Caco-2 (cell line): ENCODE results near the gene GCM1. TPM values are rescaled to one million over a fixed set of nuclear protein-coding genes. Genes with fewer than 3 reads are reported as not detected.

Experiments
- Bru-seq: library from RNA; stranded (reverse); fragments of 400-500 nt; gene quantifications from one replicate; lab custom pipeline; 2021; lab: Mats Ljungman, UMichigan
- BruChase-seq, 2 experiments: library from RNA; stranded (reverse); fragments of 400-500 nt; gene quantifications; one replicate each; lab custom pipeline; 2021; lab: Mats Ljungman, UMichigan
- BruUV-seq: library from RNA; stranded (reverse); fragments of 400-500 nt; replicated peaks from 2 replicates; lab custom pipeline; 2021; lab: Mats Ljungman, UMichigan
- CTCF ChIA-PET: fragments of 300-600 bp; sonication (Branson Sonifier 250); formaldehyde crosslinking; loops from one replicate; lab custom pipeline; 2022; ENCODE audit warnings: antibody characterized with exemption; lab: Charles Lee
- POLR2A ChIA-PET: fragments of 300-600 bp; sonication (Branson Sonifier 250); formaldehyde crosslinking; loops from one replicate; lab custom pipeline; 2022; ENCODE audit warnings: antibody characterized with exemption; lab: Charles Lee
- DNase-seq, 2 experiments: peaks; one replicate each; pipeline versions ENCODE4 v3.0.0 to v3.0.0-alpha.2; 2020 to 2022
- H3K27me3 ChIP-seq: replicated peaks from 2 replicates; pipeline ENCODE4 v1.6.0; 2011; ENCODE audit warnings: low read length; ENCODE audit not compliant: control insufficient read depth, insufficient read depth
- H3K36me3 ChIP-seq: 2 replicates; pipeline ENCODE4 v1.5.1; 2011; ENCODE audit warnings: low read length; ENCODE audit not compliant: control insufficient read depth, insufficient read depth
- H3K4me1 ChIP-seq: fragments of 250-450 bp; sonication (Bioruptor Pico); 2 replicates; pipeline ENCODE4 v1.5.1; 2020; ENCODE audit warnings: mild to moderate bottlenecking
- H3K4me3 ChIP-seq: 2 replicates; pipeline ENCODE4 v1.5.1; 2011; ENCODE audit warnings: low read depth, mild to moderate bottlenecking, control low read depth, low read length
- H3K9me3 ChIP-seq: fragments of 250-450 bp; sonication (Bioruptor Pico); 2 replicates; pipeline ENCODE4 v1.5.1; 2020; ENCODE audit warnings: mild to moderate bottlenecking, moderate library complexity
- H3K27ac Mint-ChIP-seq: one replicate; pipeline ENCODE4 v1.8.0; 2022; ENCODE audit warnings: mixed read lengths; ENCODE audit not compliant: unreplicated experiment
- H3K27me3 Mint-ChIP-seq: one replicate; pipeline ENCODE4 v1.8.0; 2022; ENCODE audit warnings: mixed read lengths; ENCODE audit not compliant: insufficient read depth, unreplicated experiment
- H3K36me3 Mint-ChIP-seq: one replicate; pipeline ENCODE4 v1.8.0; 2022; ENCODE audit warnings: mild to moderate bottlenecking, mixed read lengths; ENCODE audit not compliant: insufficient read depth, unreplicated experiment
- H3K4me1 Mint-ChIP-seq: one replicate; pipeline ENCODE4 v1.8.0; 2022; ENCODE audit warnings: low read depth, mixed read lengths; ENCODE audit not compliant: unreplicated experiment
- H3K4me3 Mint-ChIP-seq: one replicate; pipeline ENCODE4 v1.8.0; 2022; ENCODE audit warnings: mild to moderate bottlenecking, moderate library complexity, mixed read lengths; ENCODE audit not compliant: unreplicated experiment
- H3K9me3 Mint-ChIP-seq: one replicate; pipeline ENCODE4 v1.8.0; 2022; ENCODE audit warnings: mixed read lengths; ENCODE audit not compliant: unreplicated experiment
- intact Hi-C: fragments of 100-400 bp; cut with micrococcal nuclease; formaldehyde crosslinking; loops from one replicate; pipeline ENCODE4 v1.10.0; 2022; ENCODE audit not compliant: unreplicated experiment
- long read RNA-seq: library from polyadenylated mRNA; stranded (forward); transcript quantifications from one replicate; pipeline ENCODE4 v2.0.0, GENCODE V29; 2022
- total RNA-seq: library from RNA; stranded (reverse); gene quantifications from 2 replicates; pipeline ENCODE4 v1.2.3, GENCODE V29; 2022
- TF ChIP-seq, protein P1 (sequence below), 2 experiments: fragments of 200-600 bp in 1 of 2; IDR thresholded peaks; 1 replicate in 1 of 2; 2 replicates in 1 of 2; pipeline versions ENCODE4 v1.5.1 to v1.8.0; 2011 to 2022; ENCODE audit warnings: antibody characterized with exemption in 1 of 2, control low read depth in 1 of 2, inconsistent platforms in 1 of 2, low read depth in 1 of 2, low read length in 1 of 2, mild to moderate bottlenecking in 1 of 2, moderate library complexity in 1 of 2; ENCODE audit not compliant: insufficient read depth in 1 of 2, severe bottlenecking in 1 of 2, unreplicated experiment in 1 of 2

Gene GCM1, protein sequence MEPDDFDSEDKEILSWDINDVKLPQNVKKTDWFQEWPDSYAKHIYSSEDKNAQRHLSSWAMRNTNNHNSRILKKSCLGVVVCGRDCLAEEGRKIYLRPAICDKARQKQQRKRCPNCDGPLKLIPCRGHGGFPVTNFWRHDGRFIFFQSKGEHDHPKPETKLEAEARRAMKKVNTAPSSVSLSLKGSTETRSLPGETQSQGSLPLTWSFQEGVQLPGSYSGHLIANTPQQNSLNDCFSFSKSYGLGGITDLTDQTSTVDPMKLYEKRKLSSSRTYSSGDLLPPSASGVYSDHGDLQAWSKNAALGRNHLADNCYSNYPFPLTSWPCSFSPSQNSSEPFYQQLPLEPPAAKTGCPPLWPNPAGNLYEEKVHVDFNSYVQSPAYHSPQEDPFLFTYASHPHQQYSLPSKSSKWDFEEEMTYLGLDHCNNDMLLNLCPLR
- total RNA-seq = 0.79 and 1.1 TPM in 2 replicates
- percentile 32 among the genes with signal in this experiment for Bru-seq, nascent RNA
- BruChase-seq, experiment 1, labeled RNA remaining after a 2-hour chase = percentile 38 among the genes with signal in this experiment
- BruChase-seq, experiment 2, labeled RNA remaining after a 6-hour chase = percentile 26 among the genes with signal in this experiment
- long read RNA-seq, partial matches to known transcripts = 1 of 2 reads
- long read RNA-seq, other reads (novel, unspliced or antisense) = 1 of 2 reads

DNA sequence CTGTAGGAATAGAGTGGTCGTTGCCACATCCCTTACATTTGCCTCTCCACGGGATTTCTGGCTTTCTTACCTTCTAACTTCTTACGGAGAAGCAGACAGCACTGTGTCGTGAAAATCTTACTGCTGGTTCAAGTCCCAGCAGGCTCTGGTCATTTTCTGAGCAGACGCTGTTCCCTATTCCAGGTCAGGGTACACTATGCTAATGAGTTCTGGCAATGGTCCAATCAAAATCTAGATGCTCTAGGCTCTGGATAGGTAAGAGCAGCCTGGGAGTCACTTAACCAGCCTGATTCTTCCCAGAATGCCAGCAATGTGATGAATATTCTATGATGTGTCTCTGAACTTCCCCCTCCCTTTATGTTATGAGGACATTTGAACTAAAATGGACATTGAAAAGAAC is at the start of gene GCM1:
GCM1 (minus strand) TSS at position 158 of the 400 bp plus-strand sequence. CDS start 3,209 bp downstream, outside the sequence.
- Histone ChIP-seq H3K4me3 (no peak within 1 kb of the TSS), H3K9me3 (no peaks in the 10 kb centered on the region), H3K36me3 (no peaks in the 10 kb centered on the region), H3K27me3 (no peaks in the 10 kb centered on the region), H3K4me1 (no peaks in the 10 kb centered on the region)
- Mint-ChIP-seq H3K9me3 (no peaks in the 10 kb centered on the region), H3K4me1 (peaks cover 9% of the 10 kb centered on the region), H3K27me3 (no peaks in the 10 kb centered on the region), H3K4me3 (no peak within 1 kb of the TSS), H3K36me3 (peaks cover 9% of the 10 kb centered on the region), H3K27ac (no peak within 1 kb of the TSS)
- intact Hi-C loops = loop anchor here (5.0 kb wide), 1 partner anchor 36 kb away; no protein-coding TSS in a partner anchor
- CTCF ChIA-PET = no interaction called here
- TF ChIP-seq, protein P1, sequence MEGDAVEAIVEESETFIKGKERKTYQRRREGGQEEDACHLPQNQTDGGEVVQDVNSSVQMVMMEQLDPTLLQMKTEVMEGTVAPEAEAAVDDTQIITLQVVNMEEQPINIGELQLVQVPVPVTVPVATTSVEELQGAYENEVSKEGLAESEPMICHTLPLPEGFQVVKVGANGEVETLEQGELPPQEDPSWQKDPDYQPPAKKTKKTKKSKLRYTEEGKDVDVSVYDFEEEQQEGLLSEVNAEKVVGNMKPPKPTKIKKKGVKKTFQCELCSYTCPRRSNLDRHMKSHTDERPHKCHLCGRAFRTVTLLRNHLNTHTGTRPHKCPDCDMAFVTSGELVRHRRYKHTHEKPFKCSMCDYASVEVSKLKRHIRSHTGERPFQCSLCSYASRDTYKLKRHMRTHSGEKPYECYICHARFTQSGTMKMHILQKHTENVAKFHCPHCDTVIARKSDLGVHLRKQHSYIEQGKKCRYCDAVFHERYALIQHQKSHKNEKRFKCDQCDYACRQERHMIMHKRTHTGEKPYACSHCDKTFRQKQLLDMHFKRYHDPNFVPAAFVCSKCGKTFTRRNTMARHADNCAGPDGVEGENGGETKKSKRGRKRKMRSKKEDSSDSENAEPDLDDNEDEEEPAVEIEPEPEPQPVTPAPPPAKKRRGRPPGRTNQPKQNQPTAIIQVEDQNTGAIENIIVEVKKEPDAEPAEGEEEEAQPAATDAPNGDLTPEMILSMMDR (IDR thresholded peaks at IDR 0.05; ENCODE audit: insufficient read depth in 1 of 2, low read depth in 1 of 2, low read length in 1 of 2, severe bottlenecking in 1 of 2, unreplicated experiment in 1 of 2) = no peak
- DNase-seq = peak; percentile 28 to 51
- BruUV-seq = no TSS peak
- POLR2A ChIA-PET = no interaction called here

DNA sequence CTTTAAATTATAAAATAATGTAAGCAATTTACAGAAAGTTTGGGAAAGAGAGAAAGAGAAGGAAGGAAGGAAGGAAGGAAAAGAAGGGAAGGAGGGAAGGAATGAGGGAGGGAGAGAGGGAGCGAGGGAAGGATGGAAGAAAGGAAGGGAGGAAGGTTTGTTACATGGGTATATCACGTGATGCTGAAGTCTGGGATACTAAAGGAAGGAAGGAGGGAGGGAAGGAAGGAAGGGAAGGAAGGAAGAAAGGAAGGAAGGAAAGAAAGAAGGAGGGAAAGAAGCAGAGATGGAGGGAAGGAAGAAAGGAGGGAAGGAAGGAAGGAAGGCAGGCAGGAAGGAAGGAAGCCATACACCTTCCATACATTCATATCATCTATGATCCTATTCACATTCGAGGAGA is 48.9 kb upstream of the GCM1 start:
- Histone ChIP-seq H3K4me1 (no peaks in the 10 kb centered on the region), H3K27me3 (no peaks in the 10 kb centered on the region), H3K4me3 (no peak overlapping the region), H3K9me3 (no peaks in the 10 kb centered on the region), H3K36me3 (no peaks in the 10 kb centered on the region)
- no TSS peak for BruUV-seq
- intact Hi-C loops = no loop called here
- Mint-ChIP-seq H3K4me1 (peaks cover 14% of the 10 kb centered on the region), H3K4me3 (no peak overlapping the region), H3K9me3 (no peaks in the 10 kb centered on the region), H3K36me3 (no peaks in the 10 kb centered on the region), H3K27ac (no peak overlapping the region), H3K27me3 (peaks cover 3% of the 10 kb centered on the region)
- ChIA-PET POLR2A (no interaction called here), CTCF (no interaction called here)
- TF ChIP-seq, protein P1 (IDR thresholded peaks at IDR 0.05; ENCODE audit: insufficient read depth in 1 of 2, low read depth in 1 of 2, low read length in 1 of 2, severe bottlenecking in 1 of 2, unreplicated experiment in 1 of 2) = no peak
- no peak for DNase-seq

DNA sequence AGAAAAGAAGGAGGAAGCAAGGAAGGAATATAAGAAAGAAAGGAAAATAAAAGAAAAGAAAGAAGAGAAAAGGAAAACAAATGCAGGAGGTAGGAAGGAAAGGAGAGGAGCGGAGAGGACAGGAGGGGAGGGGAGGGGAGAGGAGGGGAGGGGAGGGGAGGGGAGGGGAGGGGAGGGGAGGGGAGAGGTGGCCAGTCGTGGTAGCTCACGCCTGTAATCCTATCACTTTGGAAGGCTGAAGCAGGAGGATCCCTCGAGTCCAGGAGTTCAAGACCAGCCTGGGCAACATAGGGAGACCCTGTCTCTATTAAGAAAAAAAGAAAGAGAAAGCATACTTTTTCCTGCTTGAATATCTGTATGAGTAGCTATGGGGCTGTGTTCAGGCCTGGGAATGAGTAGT is 46.4 kb upstream of the GCM1 start:
- BruUV-seq = no TSS peak
- peaks cover 3% of the 10 kb centered on the region for H3K27me3 Mint-ChIP-seq
- Histone ChIP-seq H3K4me3 (no peak overlapping the region), H3K9me3 (no peaks in the 10 kb centered on the region), H3K36me3 (no peaks in the 10 kb centered on the region), H3K27me3 (no peaks in the 10 kb centered on the region), H3K4me1 (no peaks in the 10 kb centered on the region)
- no peak for DNase-seq
- TF ChIP-seq, protein P1 (IDR thresholded peaks at IDR 0.05; ENCODE audit: insufficient read depth in 1 of 2, low read depth in 1 of 2, low read length in 1 of 2, severe bottlenecking in 1 of 2, unreplicated experiment in 1 of 2) = no peak
- no peak overlapping the region for H3K27ac Mint-ChIP-seq
- intact Hi-C loops = no loop called here
- H3K36me3 Mint-ChIP-seq = no peaks in the 10 kb centered on the region
- peaks cover 14% of the 10 kb centered on the region for H3K4me1 Mint-ChIP-seq
- POLR2A ChIA-PET = no interaction called here
- CTCF ChIA-PET = no interaction called here
- no peaks in the 10 kb centered on the region for H3K9me3 Mint-ChIP-seq
- no peak overlapping the region for H3K4me3 Mint-ChIP-seq
